GM12878 (cell line): Measurements from ENCODE around the gene LRRC45. TPM values are rescaled to one million over a fixed set of nuclear protein-coding genes. Genes with fewer than 3 reads are reported as not detected.

Experiments
- BACH1 ChIP-seq: fragments of 450-650 bp; IDR thresholded peaks from 2 replicates; pipeline ENCODE4 v1.6.1; 2017; ENCODE audit warnings: mild to moderate bottlenecking, borderline replicate concordance
- BHLHE40 ChIP-seq, 2 experiments: fragments of 450-650 bp in 1 of 2; IDR thresholded peaks; 2 replicates each; pipeline ENCODE4 v1.6.1; 2011 to 2017; ENCODE audit warnings: low read depth in 2 of 2, borderline replicate concordance in 1 of 2, improper control_type of control experiment in 1 of 2, low read length in 1 of 2, mild to moderate bottlenecking in 1 of 2
- EP300 ChIP-seq, 2 experiments: fragments of 150-350 bp in 1 of 2; IDR thresholded peaks; 2 replicates each; pipeline ENCODE4 v1.6.1; 2011 to 2012; ENCODE audit warnings: low read depth in 2 of 2, low read length in 2 of 2, borderline replicate concordance in 1 of 2, improper control_type of control experiment in 1 of 2, inconsistent platforms in 1 of 2; ENCODE audit not compliant: control insufficient read depth in 1 of 2
- HDGF ChIP-seq: fragments of 450-650 bp; IDR thresholded peaks from 2 replicates; pipeline ENCODE4 v1.6.1; 2016; ENCODE audit warnings: antibody characterized with exemption
- MXI1 ChIP-seq: fragments of 150-350 bp; IDR thresholded peaks from 2 replicates; pipeline ENCODE4 v1.6.1; 2011; ENCODE audit warnings: low read depth, mild to moderate bottlenecking, inconsistent platforms, low read length, improper control_type of control experiment
- NBN ChIP-seq: fragments of 450-650 bp; IDR thresholded peaks from 2 replicates; pipeline ENCODE4 v1.6.1; 2016
- NR2F1 ChIP-seq: fragments of 450-650 bp; conservative IDR thresholded peaks from 2 replicates; pipeline ENCODE4 v1.6.1; 2017; ENCODE audit warnings: mild to moderate bottlenecking
- RB1 ChIP-seq: fragments of 450-650 bp; formaldehyde crosslinking; IDR thresholded peaks from 2 replicates; pipeline ENCODE4 v1.6.1; 2017; ENCODE audit warnings: mild to moderate bottlenecking, borderline replicate concordance
- SIX5 ChIP-seq: IDR thresholded peaks from 2 replicates; pipeline ENCODE4 v1.6.1; 2011; ENCODE audit warnings: mild to moderate bottlenecking, low read depth, low read length, moderate library complexity; ENCODE audit not compliant: severe bottlenecking
- SMAD1 ChIP-seq: fragments of 450-650 bp; IDR thresholded peaks from 2 replicates; pipeline ENCODE4 v1.6.1; 2018; ENCODE audit warnings: mild to moderate bottlenecking, low read depth; ENCODE audit not compliant: partially characterized antibody
- TBL1XR1 ChIP-seq: IDR thresholded peaks from 2 replicates; pipeline ENCODE4 v1.6.1; 2012; ENCODE audit warnings: low read depth, low read length, improper control_type of control experiment
- USF2 ChIP-seq: IDR thresholded peaks from 2 replicates; pipeline ENCODE4 v1.6.1; 2011; ENCODE audit warnings: low read depth, low read length, improper control_type of control experiment, borderline replicate concordance
- ZNF24 ChIP-seq: fragments of 450-650 bp; IDR thresholded peaks from 2 replicates; pipeline ENCODE4 v1.6.1; 2017; ENCODE audit warnings: antibody characterized with exemption, mild to moderate bottlenecking
- polyA plus RNA-seq, 11 experiments: library from polyadenylated mRNA; depleted of rRNA in 4 of 11; unstranded in 6 of 11; stranded (reverse) in 5 of 11; fragments of >200 nt; fragmentation: Nextera tagmentation in 4 of 11; fragmentation: Illumina TruSeq in 1 of 11; extraction: Ambion mirVana in 4 of 11; extraction: Trizol in 1 of 11; gene quantifications; 1 replicate in 1 of 11; 2 replicates in 10 of 11; pipeline versions ENCODE4 v1.2.1 to v1.2.3, GENCODE V29; 2011 to 2016; ENCODE audit warnings: inconsistent platforms in 2 of 11, missing spikeins in 2 of 11, low read depth in 1 of 11
- total RNA-seq, 4 experiments: library from RNA; depleted of rRNA in 3 of 4; stranded (reverse); fragments of >200 nt in 3 of 4; fragmentation: Illumina TruSeq in 1 of 4; extraction: Trizol in 1 of 4; gene quantifications; 2 replicates each; pipeline versions ENCODE4 v1.2.1 to v1.2.3, GENCODE V29; 2013 to 2021
- TF ChIP-seq, protein P1 (sequence below): IDR thresholded peaks from 2 replicates; pipeline ENCODE4 v1.6.1; 2011; ENCODE audit warnings: borderline replicate concordance, low read depth, mild to moderate bottlenecking, moderate library complexity, low read length; ENCODE audit not compliant: insufficient read depth, poor library complexity, severe bottlenecking
- TF ChIP-seq, protein P2 (sequence below): IDR thresholded peaks from 2 replicates; pipeline ENCODE4 v1.6.1; 2012; ENCODE audit warnings: improper control_type of control experiment, low read depth, low read length; ENCODE audit not compliant: insufficient replicate concordance
- TF ChIP-seq, protein P3 (sequence below): fragments of 450-650 bp; IDR thresholded peaks from 2 replicates; pipeline ENCODE4 v1.6.1; 2018; ENCODE audit warnings: mild to moderate bottlenecking, low read depth, moderate library complexity; ENCODE audit not compliant: partially characterized antibody

The LRRC45 gene
- total and polyA plus RNA-seq, 10 of the 15 experiments (the other 5 are each of a cell fraction or from before 2014, with no cell fraction given) = 0.03 to 27.7 (median 10.4) TPM

DNA sequence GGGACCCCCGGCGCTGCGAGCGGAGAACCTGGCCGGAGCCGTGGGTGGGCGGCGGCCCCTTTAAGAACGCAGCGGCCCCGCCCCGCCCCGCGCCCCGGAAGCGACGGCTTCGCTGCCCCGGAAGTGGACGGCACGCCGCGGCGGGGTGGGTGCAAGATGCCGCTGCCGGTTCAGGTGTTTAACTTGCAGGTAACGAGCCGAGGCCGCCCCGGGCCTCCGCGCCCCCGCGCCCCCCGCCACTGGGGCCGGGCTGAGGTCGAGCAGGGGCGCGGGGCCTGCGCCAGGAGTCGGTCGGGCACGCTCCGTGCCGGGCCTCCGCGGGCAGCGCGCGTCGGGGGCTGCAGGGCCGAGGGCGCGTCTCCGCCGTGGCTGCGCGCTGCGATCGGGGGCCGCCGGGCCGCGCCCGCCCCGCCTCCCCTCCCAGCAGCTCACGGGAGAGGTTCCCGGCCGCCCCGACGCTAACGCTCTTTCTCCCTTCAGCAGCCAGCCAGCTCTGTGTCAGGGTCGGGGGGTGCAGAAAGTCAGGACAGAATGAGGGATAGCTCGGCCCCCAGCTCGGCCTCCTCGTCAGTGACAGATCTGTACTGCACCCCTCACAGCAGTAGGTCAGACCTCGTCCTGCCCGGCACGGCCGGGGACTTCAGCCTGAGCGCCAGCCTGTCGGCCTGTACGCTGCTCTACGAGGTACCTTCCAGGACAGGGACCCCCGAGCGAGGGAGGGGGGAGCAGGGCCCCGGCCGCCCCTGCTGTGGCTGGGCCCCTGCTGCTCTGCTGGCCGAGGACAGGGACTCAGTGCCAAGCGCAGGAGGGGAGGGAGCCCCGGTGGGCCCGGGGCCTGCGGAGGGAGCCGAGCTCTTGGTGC is 28.9 kb downstream of the LRRC45 start, which contains the start of the genes GPS1 and RFNG (continued):
- TF ChIP-seq, protein P1, sequence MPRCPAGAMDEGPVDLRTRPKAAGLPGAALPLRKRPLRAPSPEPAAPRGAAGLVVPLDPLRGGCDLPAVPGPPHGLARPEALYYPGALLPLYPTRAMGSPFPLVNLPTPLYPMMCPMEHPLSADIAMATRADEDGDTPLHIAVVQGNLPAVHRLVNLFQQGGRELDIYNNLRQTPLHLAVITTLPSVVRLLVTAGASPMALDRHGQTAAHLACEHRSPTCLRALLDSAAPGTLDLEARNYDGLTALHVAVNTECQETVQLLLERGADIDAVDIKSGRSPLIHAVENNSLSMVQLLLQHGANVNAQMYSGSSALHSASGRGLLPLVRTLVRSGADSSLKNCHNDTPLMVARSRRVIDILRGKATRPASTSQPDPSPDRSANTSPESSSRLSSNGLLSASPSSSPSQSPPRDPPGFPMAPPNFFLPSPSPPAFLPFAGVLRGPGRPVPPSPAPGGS = no peak
- TF ChIP-seq BHLHE40 (IDR thresholded peaks at IDR 0.05; ENCODE audit: borderline replicate concordance in 1 of 2, low read depth in 2 of 2, low read length in 1 of 2) (peak in 1 of 2 experiments; percentile 52; a peak in 2 of 4 replicates), NBN (no peak), NR2F1 (peak; percentile 58), HDGF (no peak), SIX5 (peak; percentile 54), ZNF24 (no peak), TBL1XR1 (peak; percentile 58; the same call in 1 of the 2 replicates), MXI1 (peak; percentile 68), SMAD1 (no peak), RB1 (peak; percentile 72; the same call in 1 of the 2 replicates), BACH1 (peak; percentile 67), USF2 (no peak), EP300 (IDR thresholded peaks at IDR 0.05; ENCODE audit: borderline replicate concordance in 1 of 2, control insufficient read depth in 1 of 2, low read depth in 2 of 2, low read length in 2 of 2) (no peak)
- TF ChIP-seq, protein P2, sequence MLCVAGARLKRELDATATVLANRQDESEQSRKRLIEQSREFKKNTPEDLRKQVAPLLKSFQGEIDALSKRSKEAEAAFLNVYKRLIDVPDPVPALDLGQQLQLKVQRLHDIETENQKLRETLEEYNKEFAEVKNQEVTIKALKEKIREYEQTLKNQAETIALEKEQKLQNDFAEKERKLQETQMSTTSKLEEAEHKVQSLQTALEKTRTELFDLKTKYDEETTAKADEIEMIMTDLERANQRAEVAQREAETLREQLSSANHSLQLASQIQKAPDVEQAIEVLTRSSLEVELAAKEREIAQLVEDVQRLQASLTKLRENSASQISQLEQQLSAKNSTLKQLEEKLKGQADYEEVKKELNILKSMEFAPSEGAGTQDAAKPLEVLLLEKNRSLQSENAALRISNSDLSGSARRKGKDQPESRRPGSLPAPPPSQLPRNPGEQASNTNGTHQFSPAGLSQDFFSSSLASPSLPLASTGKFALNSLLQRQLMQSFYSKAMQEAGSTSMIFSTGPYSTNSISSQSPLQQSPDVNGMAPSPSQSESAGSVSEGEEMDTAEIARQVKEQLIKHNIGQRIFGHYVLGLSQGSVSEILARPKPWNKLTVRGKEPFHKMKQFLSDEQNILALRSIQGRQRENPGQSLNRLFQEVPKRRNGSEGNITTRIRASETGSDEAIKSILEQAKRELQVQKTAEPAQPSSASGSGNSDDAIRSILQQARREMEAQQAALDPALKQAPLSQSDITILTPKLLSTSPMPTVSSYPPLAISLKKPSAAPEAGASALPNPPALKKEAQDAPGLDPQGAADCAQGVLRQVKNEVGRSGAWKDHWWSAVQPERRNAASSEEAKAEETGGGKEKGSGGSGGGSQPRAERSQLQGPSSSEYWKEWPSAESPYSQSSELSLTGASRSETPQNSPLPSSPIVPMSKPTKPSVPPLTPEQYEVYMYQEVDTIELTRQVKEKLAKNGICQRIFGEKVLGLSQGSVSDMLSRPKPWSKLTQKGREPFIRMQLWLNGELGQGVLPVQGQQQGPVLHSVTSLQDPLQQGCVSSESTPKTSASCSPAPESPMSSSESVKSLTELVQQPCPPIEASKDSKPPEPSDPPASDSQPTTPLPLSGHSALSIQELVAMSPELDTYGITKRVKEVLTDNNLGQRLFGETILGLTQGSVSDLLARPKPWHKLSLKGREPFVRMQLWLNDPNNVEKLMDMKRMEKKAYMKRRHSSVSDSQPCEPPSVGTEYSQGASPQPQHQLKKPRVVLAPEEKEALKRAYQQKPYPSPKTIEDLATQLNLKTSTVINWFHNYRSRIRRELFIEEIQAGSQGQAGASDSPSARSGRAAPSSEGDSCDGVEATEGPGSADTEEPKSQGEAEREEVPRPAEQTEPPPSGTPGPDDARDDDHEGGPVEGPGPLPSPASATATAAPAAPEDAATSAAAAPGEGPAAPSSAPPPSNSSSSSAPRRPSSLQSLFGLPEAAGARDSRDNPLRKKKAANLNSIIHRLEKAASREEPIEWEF = no peak
- TF ChIP-seq, protein P3, sequence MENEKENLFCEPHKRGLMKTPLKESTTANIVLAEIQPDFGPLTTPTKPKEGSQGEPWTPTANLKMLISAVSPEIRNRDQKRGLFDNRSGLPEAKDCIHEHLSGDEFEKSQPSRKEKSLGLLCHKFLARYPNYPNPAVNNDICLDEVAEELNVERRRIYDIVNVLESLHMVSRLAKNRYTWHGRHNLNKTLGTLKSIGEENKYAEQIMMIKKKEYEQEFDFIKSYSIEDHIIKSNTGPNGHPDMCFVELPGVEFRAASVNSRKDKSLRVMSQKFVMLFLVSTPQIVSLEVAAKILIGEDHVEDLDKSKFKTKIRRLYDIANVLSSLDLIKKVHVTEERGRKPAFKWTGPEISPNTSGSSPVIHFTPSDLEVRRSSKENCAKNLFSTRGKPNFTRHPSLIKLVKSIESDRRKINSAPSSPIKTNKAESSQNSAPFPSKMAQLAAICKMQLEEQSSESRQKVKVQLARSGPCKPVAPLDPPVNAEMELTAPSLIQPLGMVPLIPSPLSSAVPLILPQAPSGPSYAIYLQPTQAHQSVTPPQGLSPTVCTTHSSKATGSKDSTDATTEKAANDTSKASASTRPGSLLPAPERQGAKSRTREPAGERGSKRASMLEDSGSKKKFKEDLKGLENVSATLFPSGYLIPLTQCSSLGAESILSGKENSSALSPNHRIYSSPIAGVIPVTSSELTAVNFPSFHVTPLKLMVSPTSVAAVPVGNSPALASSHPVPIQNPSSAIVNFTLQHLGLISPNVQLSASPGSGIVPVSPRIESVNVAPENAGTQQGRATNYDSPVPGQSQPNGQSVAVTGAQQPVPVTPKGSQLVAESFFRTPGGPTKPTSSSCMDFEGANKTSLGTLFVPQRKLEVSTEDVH = no peak
